NCI-H1092 (cell line): ENCODE results near the gene MYO1E.
"Not testable (repeated sequence)": the region's sequence is repeated elsewhere in the genome, so short reads cannot be mapped to it uniquely, and the experiment has no call there.

Experiments
- DNase-seq: peaks from one replicate; lab custom pipeline; 2025; lab: John Stamatoyannopoulos, UW

MYO1E gene

GRCh38 chr15:59165726-59166125 lies 206.9 kb downstream of the MYO1E start:
- no peak for DNase-seq

GRCh38 chr15:59162080-59162479 lies 210.6 kb downstream of the MYO1E start:
- not testable (repeated sequence) for DNase-seq

- DNase-seq = peak; percentile 17
These were observed 211.6 kb downstream of the MYO1E start for GRCh38 chr15:59160880-59161593.

- DNase-seq = no peak
These were observed 213.5 kb downstream of the MYO1E start for GRCh38 chr15:59159210-59159609.

GRCh38 chr15:59158701-59159034 lies 214.0 kb downstream of the MYO1E start:
- peak; percentile 19 for DNase-seq

- no peak for DNase-seq
These were observed 214.6 kb downstream of the MYO1E start for GRCh38 chr15:59157840-59158700.

GRCh38 chr15:59157396-59157795 lies 215.3 kb downstream of the MYO1E start:
- no peak for DNase-seq

- DNase-seq = no peak
These were observed 217.2 kb downstream of the MYO1E start for GRCh38 chr15:59155431-59155830.

- DNase-seq = no peak
These were observed 218.4 kb downstream of the MYO1E start for GRCh38 chr15:59154243-59154642.

GRCh38 chr15:59153466-59153865 lies 219.2 kb downstream of the MYO1E start:
- DNase-seq = no peak

- no peak for DNase-seq
These were observed 219.8 kb downstream of the MYO1E start for GRCh38 chr15:59152694-59153450.

GRCh38 chr15:59150185-59150584 lies 222.5 kb downstream of the MYO1E start:
- no peak for DNase-seq

GRCh38 chr15:59148153-59148833 lies 224.4 kb downstream of the MYO1E start:
- DNase-seq = no peak

- DNase-seq = no peak
These were observed 225.0 kb downstream of the MYO1E start for GRCh38 chr15:59147666-59148065.

- not testable (repeated sequence) for DNase-seq
These were observed 228.1 kb downstream of the MYO1E start for GRCh38 chr15:59144594-59144993.

GRCh38 chr15:59143281-59143680 lies 229.4 kb downstream of the MYO1E start:
- DNase-seq = no peak

GRCh38 chr15:59140422-59141226 lies 232.0 kb downstream of the MYO1E start:
- no peak for DNase-seq

- DNase-seq = no peak
These were observed 234.4 kb downstream of the MYO1E start for GRCh38 chr15:59138243-59138642.

- no peak for DNase-seq
These were observed 235.1 kb downstream of the MYO1E start for GRCh38 chr15:59137566-59137965.

- DNase-seq = no peak
These were observed 238.7 kb downstream of the MYO1E start for GRCh38 chr15:59133929-59134427.

GRCh38 chr15:59131969-59132562 lies 240.6 kb downstream of the MYO1E start:
- DNase-seq = no peak
